Stomach (tissue), 4 donors: ENCODE data around the gene RPRD1A.
"Not testable (repeated sequence)": the region's sequence is repeated elsewhere in the genome, so short reads cannot be mapped to it uniquely, and the experiment has no call there.

ENCODE experiments used
- EP300 ChIP-seq: sonication (generic); formaldehyde crosslinking; IDR thresholded peaks from one replicate; pipeline ENCODE4 v1.6.1; 2017; ENCODE audit warnings: antibody characterized with exemption
- POLR2A ChIP-seq, 4 donors: fragments of 450-650 bp; IDR thresholded peaks; one replicate each; pipeline ENCODE4 v1.6.1; 2016; ENCODE audit warnings: antibody characterized with exemption in 4 of 4, control low read depth in 2 of 4, mild to moderate bottlenecking in 1 of 4, moderate library complexity in 1 of 4
- POLR2AphosphoS5 ChIP-seq, 3 donors: sonication (generic); formaldehyde crosslinking; IDR thresholded peaks; one replicate each; pipeline ENCODE4 v1.6.1; 2016; ENCODE audit warnings: antibody characterized with exemption in 3 of 3
- TF ChIP-seq, protein P1 (sequence below), 7 experiments: fragments of 450-650 bp in 4 of 7; fragments of 200-600 bp in 3 of 7; sonication (generic) in 3 of 7; IDR thresholded peaks; one replicate each; pipeline ENCODE4 v1.5.1; 2016 to 2019; ENCODE audit warnings: antibody characterized with exemption in 7 of 7, control low read depth in 2 of 7, mild to moderate bottlenecking in 1 of 7

DNA sequence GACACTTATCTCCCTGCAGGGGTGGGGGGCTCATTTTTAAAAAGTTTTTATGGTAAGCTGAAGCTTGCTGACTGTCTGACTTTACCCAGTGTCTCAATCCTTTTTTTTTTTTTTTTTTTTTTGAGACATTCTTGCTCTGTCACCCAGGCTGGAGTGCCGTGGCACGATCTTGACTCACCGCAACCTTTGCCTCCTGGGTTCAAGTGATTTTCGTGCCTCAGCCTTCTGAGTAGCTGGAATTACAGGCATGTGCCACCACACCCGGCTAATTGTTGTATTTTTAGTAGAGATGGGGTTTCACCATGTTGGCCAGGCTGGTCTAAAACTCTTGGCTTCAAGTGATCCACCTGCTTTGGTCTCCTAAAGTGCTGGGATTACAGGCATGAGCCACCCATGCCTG lies 24.8 kb upstream of the RPRD1A start:
- TF ChIP-seq, protein P1, sequence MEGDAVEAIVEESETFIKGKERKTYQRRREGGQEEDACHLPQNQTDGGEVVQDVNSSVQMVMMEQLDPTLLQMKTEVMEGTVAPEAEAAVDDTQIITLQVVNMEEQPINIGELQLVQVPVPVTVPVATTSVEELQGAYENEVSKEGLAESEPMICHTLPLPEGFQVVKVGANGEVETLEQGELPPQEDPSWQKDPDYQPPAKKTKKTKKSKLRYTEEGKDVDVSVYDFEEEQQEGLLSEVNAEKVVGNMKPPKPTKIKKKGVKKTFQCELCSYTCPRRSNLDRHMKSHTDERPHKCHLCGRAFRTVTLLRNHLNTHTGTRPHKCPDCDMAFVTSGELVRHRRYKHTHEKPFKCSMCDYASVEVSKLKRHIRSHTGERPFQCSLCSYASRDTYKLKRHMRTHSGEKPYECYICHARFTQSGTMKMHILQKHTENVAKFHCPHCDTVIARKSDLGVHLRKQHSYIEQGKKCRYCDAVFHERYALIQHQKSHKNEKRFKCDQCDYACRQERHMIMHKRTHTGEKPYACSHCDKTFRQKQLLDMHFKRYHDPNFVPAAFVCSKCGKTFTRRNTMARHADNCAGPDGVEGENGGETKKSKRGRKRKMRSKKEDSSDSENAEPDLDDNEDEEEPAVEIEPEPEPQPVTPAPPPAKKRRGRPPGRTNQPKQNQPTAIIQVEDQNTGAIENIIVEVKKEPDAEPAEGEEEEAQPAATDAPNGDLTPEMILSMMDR (IDR thresholded peaks at IDR 0.05), result not testable (repeated sequence)
- TF ChIP-seq POLR2A (IDR thresholded peaks at IDR 0.05); POLR2AphosphoS5 (IDR thresholded peaks at IDR 0.05); EP300: not testable (repeated sequence)
